Suprapubic skin (tissue), 4 donors: Measurements from ENCODE around the gene PCED1B. TPM values are rescaled to one million over a fixed set of nuclear protein-coding genes. Genes with fewer than 3 reads are reported as not detected.

Source experiments
- DNase-seq, 2 donors: peaks; one replicate each; pipeline ENCODE4 v3.0.0-alpha.2; 2019; ENCODE audit warnings: low spot score in 2 of 2
- H3K27ac ChIP-seq: fragments of 200-600 bp; sonication (generic); one replicate; pipeline ENCODE4 v1.5.1; 2019
- H3K27me3 ChIP-seq: fragments of 200-600 bp; sonication (generic); one replicate; pipeline ENCODE4 v1.5.1; 2019
- H3K36me3 ChIP-seq: fragments of 200-600 bp; sonication (generic); one replicate; pipeline ENCODE4 v1.5.1; 2019
- H3K4me1 ChIP-seq: fragments of 200-600 bp; sonication (generic); one replicate; pipeline ENCODE4 v1.5.1; 2019
- H3K4me3 ChIP-seq: fragments of 200-600 bp; sonication (generic); one replicate; pipeline ENCODE4 v1.5.1; 2019; ENCODE audit warnings: mild to moderate bottlenecking
- H3K9me3 ChIP-seq: fragments of 200-600 bp; sonication (generic); one replicate; pipeline ENCODE4 v1.5.1; 2019
- CTCF ChIP-seq, 2 donors: fragments of 200-600 bp in 1 of 2; fragments of 450-650 bp in 1 of 2; sonication (generic) in 1 of 2; IDR thresholded peaks; one replicate each; pipeline ENCODE4 v1.5.1; 2016 to 2019; ENCODE audit warnings: antibody characterized with exemption in 2 of 2, mild to moderate bottlenecking in 1 of 2, moderate library complexity in 1 of 2
- EP300 ChIP-seq: sonication (generic); formaldehyde crosslinking; IDR thresholded peaks from one replicate; pipeline ENCODE4 v1.6.1; 2017; ENCODE audit warnings: antibody characterized with exemption
- POLR2A ChIP-seq, 2 donors: fragments of 450-650 bp; IDR thresholded peaks; one replicate each; pipeline ENCODE4 v1.6.1; 2017; ENCODE audit warnings: antibody characterized with exemption in 2 of 2, mild to moderate bottlenecking in 2 of 2, moderate library complexity in 2 of 2
- POLR2AphosphoS5 ChIP-seq, 3 donors: sonication (generic); formaldehyde crosslinking; IDR thresholded peaks; one replicate each; pipeline ENCODE4 v1.6.1; 2017; ENCODE audit warnings: antibody characterized with exemption in 3 of 3
- WGBS: methylation state at CpG from one replicate; pipeline ENCODE4 v1.1.5; 2018; 5-methylcytosine and 5-hydroxymethylcytosine counted together
- total RNA-seq, 4 donors: library from RNA; depleted of rRNA; stranded (reverse); fragments of >200 nt; gene quantifications; one replicate each; pipeline ENCODE4 v1.1.0, GENCODE V29; 2016

Gene PCED1B
- total RNA-seq, 4 donors from 2014 or later: 0.65 to 5.1 TPM; not detected in 2

- H3K4me1 ChIP-seq: no peaks in the 10 kb centered on the region
- DNase-seq: no peak
- WGBS: 80% methylated on average over 3 of the region's 3 CpGs
- H3K4me3 ChIP-seq: no peak overlapping the region
- no peaks in the 10 kb centered on the region for H3K27me3 ChIP-seq
- TF ChIP-seq POLR2AphosphoS5 (IDR thresholded peaks at IDR 0.05) (no peak), POLR2A (IDR thresholded peaks at IDR 0.05) (no peak), CTCF (IDR thresholded peaks at IDR 0.05) (no peak), EP300 (no peak)
- H3K9me3 ChIP-seq: no peaks in the 10 kb centered on the region
- no peaks in the 10 kb centered on the region for H3K36me3 ChIP-seq
- H3K27ac ChIP-seq: no peak overlapping the region
Observed at GRCh38 chr12:47134005-47134404, 54.6 kb downstream of the PCED1B start.

GRCh38 chr12:47135578-47135977 lies 56.2 kb downstream of the PCED1B start:
- H3K27ac ChIP-seq: no peak overlapping the region
- H3K4me1 ChIP-seq: no peaks in the 10 kb centered on the region
- TF ChIP-seq POLR2AphosphoS5 (IDR thresholded peaks at IDR 0.05): no peak
- no peak for TF ChIP-seq EP300
- no peak for TF ChIP-seq POLR2A (IDR thresholded peaks at IDR 0.05)
- TF ChIP-seq CTCF (IDR thresholded peaks at IDR 0.05): no peak
- H3K36me3 ChIP-seq: no peaks in the 10 kb centered on the region
- H3K9me3 ChIP-seq: no peaks in the 10 kb centered on the region
- no peak overlapping the region for H3K4me3 ChIP-seq
- H3K27me3 ChIP-seq: no peaks in the 10 kb centered on the region
- no peak for DNase-seq
- 95% methylated on average over 5 of the region's 7 CpGs for WGBS

- H3K9me3 ChIP-seq: peaks cover 3% of the 10 kb centered on the region
- no peak overlapping the region for H3K4me3 ChIP-seq
- no peaks in the 10 kb centered on the region for H3K4me1 ChIP-seq
- WGBS: 97% methylated on average over 2 of the region's 2 CpGs
- no peaks in the 10 kb centered on the region for H3K36me3 ChIP-seq
- DNase-seq: no peak
- H3K27me3 ChIP-seq: no peaks in the 10 kb centered on the region
- TF ChIP-seq CTCF (IDR thresholded peaks at IDR 0.05) (no peak), POLR2A (IDR thresholded peaks at IDR 0.05) (no peak), EP300 (no peak), POLR2AphosphoS5 (IDR thresholded peaks at IDR 0.05) (no peak)
- no peak overlapping the region for H3K27ac ChIP-seq
Observed at GRCh38 chr12:47139000-47139681, 59.7 kb downstream of the PCED1B start.

GRCh38 chr12:47141459-47141858 lies 62.0 kb downstream of the PCED1B start:
- Histone ChIP-seq H3K27me3 (no peaks in the 10 kb centered on the region), H3K36me3 (no peaks in the 10 kb centered on the region), H3K4me3 (no peak overlapping the region), H3K9me3 (peaks cover 3% of the 10 kb centered on the region), H3K27ac (no peak overlapping the region), H3K4me1 (no peaks in the 10 kb centered on the region)
- DNase-seq: no peak
- TF ChIP-seq POLR2AphosphoS5 (IDR thresholded peaks at IDR 0.05): no peak
- TF ChIP-seq POLR2A (IDR thresholded peaks at IDR 0.05): no peak
- TF ChIP-seq EP300: no peak
- no peak for TF ChIP-seq CTCF (IDR thresholded peaks at IDR 0.05)

- Histone ChIP-seq H3K4me3 (no peak overlapping the region), H3K27me3 (no peaks in the 10 kb centered on the region), H3K9me3 (peaks cover 3% of the 10 kb centered on the region), H3K4me1 (no peaks in the 10 kb centered on the region), H3K36me3 (no peaks in the 10 kb centered on the region), H3K27ac (no peak overlapping the region)
- no peak for DNase-seq
- TF ChIP-seq CTCF (IDR thresholded peaks at IDR 0.05): no peak
- TF ChIP-seq POLR2AphosphoS5 (IDR thresholded peaks at IDR 0.05): no peak
- 82% methylated on average over 2 of the region's 2 CpGs for WGBS
Observed at GRCh38 chr12:47144769-47145168, 65.3 kb downstream of the PCED1B start.
